IMR-90 (cell line): ENCODE results near the gene AXIN2. TPM values are rescaled to one million over a fixed set of nuclear protein-coding genes. Genes with fewer than 3 reads are reported as not detected.

Experiments
- ATAC-seq: fragments of 200-7000 bp; cut with Tn5 transposase; 2 replicates; pipeline ENCODE4 v1.9.1; 2020; ENCODE audit warnings: low read depth, mild to moderate bottlenecking, moderate library complexity
- BruUV-seq: library from RNA; stranded (reverse); fragments of 400-500 nt; replicated peaks from 2 replicates; lab custom pipeline; 2021; lab: Mats Ljungman, UMichigan
- CTCF ChIA-PET: fragments of 300-600 bp; formaldehyde crosslinking; extraction: SDS; loops from one replicate; lab custom pipeline; 2021; ENCODE audit warnings: antibody characterized with exemption; lab: Yijun Ruan, JAX
- POLR2A ChIA-PET: fragments of 300-600 bp; sonication (Branson Sonifier 250); formaldehyde crosslinking; loops from one replicate; lab custom pipeline; 2022; ENCODE audit warnings: antibody characterized with exemption; ENCODE audit not compliant: unreplicated experiment; lab: Charles Lee
- DNase-seq: peaks from one replicate; pipeline ENCODE4 v3.0.0; 2013
- H2AFZ ChIP-seq: replicated peaks from 2 replicates; pipeline ENCODE3; 2013; ENCODE audit warnings: low read length, mild to moderate bottlenecking; ENCODE audit not compliant: poor library complexity
- H2AK5ac ChIP-seq: 2 replicates; pipeline ENCODE4 v1.6.1; 2013; ENCODE audit warnings: low read depth, low read length, inconsistent platforms
- H2AK9ac ChIP-seq: replicated peaks from 2 replicates; pipeline ENCODE3; 2013; ENCODE audit warnings: mild to moderate bottlenecking, low read depth, low read length, moderate library complexity; ENCODE audit not compliant: poor library complexity
- H2BK120ac ChIP-seq: 2 replicates; pipeline ENCODE4 v1.6.1; 2013; ENCODE audit warnings: low read depth, low read length, inconsistent platforms
- H2BK15ac ChIP-seq: 3 replicates; pipeline ENCODE4 v1.6.1; 2013; ENCODE audit warnings: low read depth, low read length, inconsistent platforms
- H2BK20ac ChIP-seq: 2 replicates; pipeline ENCODE4 v1.6.1; 2013; ENCODE audit warnings: low read depth, mild to moderate bottlenecking, inconsistent platforms, low read length, moderate library complexity
- H2BK5ac ChIP-seq: 2 replicates; pipeline ENCODE4 v1.6.1; 2013; ENCODE audit warnings: mild to moderate bottlenecking, low read depth, low read length, inconsistent platforms; ENCODE audit not compliant: poor library complexity, severe bottlenecking
- H3K14ac ChIP-seq: replicated peaks from 2 replicates; pipeline ENCODE4 v1.6.1; 2013; ENCODE audit warnings: low read depth, low read length, inconsistent platforms
- H3K18ac ChIP-seq: 2 replicates; pipeline ENCODE4 v1.6.1; 2013; ENCODE audit warnings: low read depth, low read length, control low read depth
- H3K23ac ChIP-seq: 2 replicates; pipeline ENCODE4 v1.6.1; 2013; ENCODE audit warnings: low read depth, low read length, inconsistent platforms
- H3K27ac ChIP-seq: 2 replicates; pipeline ENCODE4 v1.5.1; 2013; ENCODE audit warnings: mild to moderate bottlenecking, control low read depth, low read length; ENCODE audit not compliant: insufficient read depth
- H3K27me3 ChIP-seq: 2 replicates; pipeline ENCODE4 v1.6.1; 2013; ENCODE audit warnings: low read length; ENCODE audit not compliant: control insufficient read depth, insufficient read depth
- H3K36me3 ChIP-seq: 2 replicates; pipeline ENCODE4 v1.6.1; 2013; ENCODE audit warnings: low read length, mixed read lengths; ENCODE audit not compliant: control insufficient read depth, insufficient read depth
- H3K4ac ChIP-seq: 2 replicates; pipeline ENCODE4 v1.6.1; 2013; ENCODE audit warnings: low read depth, low read length, inconsistent platforms
- H3K4me1 ChIP-seq: 2 replicates; pipeline ENCODE4 v1.6.1; 2013; ENCODE audit warnings: low read length, mixed read lengths; ENCODE audit not compliant: control insufficient read depth, insufficient read depth
- H3K4me2 ChIP-seq: 2 replicates; pipeline ENCODE4 v1.6.1; 2013; ENCODE audit warnings: low read depth, mild to moderate bottlenecking, control low read depth, low read length, moderate library complexity
- H3K4me3 ChIP-seq: 2 replicates; pipeline ENCODE4 v1.5.1; 2013; ENCODE audit warnings: low read depth, mild to moderate bottlenecking, control low read depth, low read length, moderate library complexity; ENCODE audit not compliant: insufficient read depth
- H3K56ac ChIP-seq: 2 replicates; pipeline ENCODE4 v1.6.1; 2013; ENCODE audit warnings: low read length, inconsistent platforms; ENCODE audit not compliant: insufficient read depth; ENCODE audit errors: extremely low read depth
- H3K79me1 ChIP-seq, 2 experiments: 2 replicates each; pipeline ENCODE4 v1.6.1; 2013; ENCODE audit warnings: low read length in 2 of 2, inconsistent platforms in 1 of 2, low read depth in 1 of 2
- H3K9ac ChIP-seq: 2 replicates; pipeline ENCODE4 v1.6.1; 2013; ENCODE audit warnings: low read depth, low read length, control low read depth
- H3K9me1 ChIP-seq: 2 replicates; pipeline ENCODE4 v1.6.1; 2013; ENCODE audit warnings: low read length, inconsistent platforms; ENCODE audit not compliant: insufficient read depth
- H3K9me3 ChIP-seq: 2 replicates; pipeline ENCODE4 v1.6.1; 2013; ENCODE audit warnings: low read length; ENCODE audit not compliant: control insufficient read depth, insufficient read depth
- H4K20me1 ChIP-seq: 2 replicates; pipeline ENCODE4 v1.6.1; 2013; ENCODE audit warnings: low read length, inconsistent platforms; ENCODE audit not compliant: insufficient read depth
- H4K5ac ChIP-seq: 2 replicates; pipeline ENCODE4 v1.6.1; 2013; ENCODE audit warnings: mild to moderate bottlenecking, low read depth, low read length, control low read depth
- H4K8ac ChIP-seq, 2 experiments: 2 replicates each; pipeline ENCODE4 v1.6.1; 2013; ENCODE audit warnings: low read depth in 2 of 2, low read length in 2 of 2, control low read depth in 1 of 2, inconsistent platforms in 1 of 2
- H4K91ac ChIP-seq: 2 replicates; pipeline ENCODE4 v1.6.1; 2013; ENCODE audit warnings: low read depth, low read length, inconsistent platforms; ENCODE audit not compliant: insufficient read depth
- BHLHE40 ChIP-seq: fragments of 150-350 bp; IDR thresholded peaks from 2 replicates; pipeline ENCODE4 v1.6.1; 2016; ENCODE audit warnings: mild to moderate bottlenecking, low read depth, low read length
- CEBPB ChIP-seq: IDR thresholded peaks from 2 replicates; pipeline ENCODE4 v1.6.1; 2012; ENCODE audit warnings: low read depth, low read length, improper control_type of control experiment
- CHD1 ChIP-seq: IDR thresholded peaks from 2 replicates; pipeline ENCODE4 v1.6.1; 2012; ENCODE audit warnings: low read depth, low read length, improper control_type of control experiment
- CTCF ChIP-seq: conservative IDR thresholded peaks from 2 replicates; pipeline ENCODE4 v1.5.1; 2012; ENCODE audit warnings: mild to moderate bottlenecking, low read depth, low read length, improper control_type of control experiment
- FOS ChIP-seq: fragments of 150-350 bp; IDR thresholded peaks from 2 replicates; pipeline ENCODE4 v1.6.1; 2016; ENCODE audit warnings: low read depth, low read length
- MAFK ChIP-seq: IDR thresholded peaks from 2 replicates; pipeline ENCODE4 v1.6.1; 2012; ENCODE audit warnings: low read depth, low read length, improper control_type of control experiment
- MAZ ChIP-seq: IDR thresholded peaks from 2 replicates; pipeline ENCODE4 v1.6.1; 2012; ENCODE audit warnings: low read depth, mild to moderate bottlenecking, low read length, improper control_type of control experiment, moderate library complexity, borderline replicate concordance
- POLR2A ChIP-seq: IDR thresholded peaks from 2 replicates; pipeline ENCODE4 v1.6.1; 2012; ENCODE audit warnings: mild to moderate bottlenecking, low read depth, low read length
- RAD21 ChIP-seq: IDR thresholded peaks from 2 replicates; pipeline ENCODE4 v1.6.1; 2012; ENCODE audit warnings: low read length, improper control_type of control experiment
- RCOR1 ChIP-seq: IDR thresholded peaks from 2 replicates; pipeline ENCODE4 v1.6.1; 2012; ENCODE audit warnings: mild to moderate bottlenecking, low read length, improper control_type of control experiment; ENCODE audit not compliant: insufficient replicate concordance
- RFX5 ChIP-seq: IDR thresholded peaks from 2 replicates; pipeline ENCODE4 v1.8.0; 2012; ENCODE audit warnings: low read depth, mild to moderate bottlenecking, low read length, moderate library complexity
- SMC3 ChIP-seq: fragments of 150-350 bp; IDR thresholded peaks from 2 replicates; pipeline ENCODE4 v1.6.1; 2016; ENCODE audit warnings: low read depth, mild to moderate bottlenecking, antibody characterized with exemption, low read length, moderate library complexity
- WGBS, 2 experiments: methylation state at CpG; one replicate each; pipeline versions ENCODE4 v1.1.5 to v1.1.7; 2013; ENCODE audit warnings: missing lambda C conversion rate in 2 of 2; ENCODE audit not compliant: insufficient read length in 1 of 2; ENCODE audit errors: extremely low coverage in 2 of 2; 5-methylcytosine and 5-hydroxymethylcytosine counted together
- dilution Hi-C: fragments of 300-500 bp; cut with HindIII; formaldehyde crosslinking; loops from one replicate; pipeline ENCODE4 v1.14.3; 2018; ENCODE audit warnings: low sequenced_read_pairs; ENCODE audit not compliant: unreplicated experiment
- in situ Hi-C: fragments of 300-500 bp; cut with MboI; formaldehyde crosslinking; loops from 3 replicates; pipeline ENCODE4 v1.14.3; 2019; ENCODE audit warnings: low sequenced_read_pairs, inconsistent platforms, mixed read lengths
- intact Hi-C: fragments of 100-400 bp; cut with micrococcal nuclease; formaldehyde crosslinking; loops from 2 replicates; pipeline ENCODE4 v1.10.0; 2022
- polyA plus RNA-seq, 3 experiments: library from polyadenylated mRNA; depleted of rRNA; stranded (reverse); fragments of >200 nt; gene quantifications; 2 replicates each; pipeline ENCODE4 v1.2.3, GENCODE V29; 2012; ENCODE audit warnings: low replicate concordance in 1 of 3
- total RNA-seq: library from RNA; depleted of rRNA; stranded (reverse); fragments of >200 nt; gene quantifications from 2 replicates; pipeline ENCODE4 v1.2.3, GENCODE V29; 2012

Gene AXIN2
- total and polyA plus RNA-seq, 2 of the 4 experiments (the other 2 are of a cell fraction): 0.91 to 1.8 TPM

- no peaks in the 10 kb centered on the region for H3K4me1 ChIP-seq
- 82% methylated on average over 4 of the region's 5 CpGs; no CpG with 5 or more reads in 1 of the 2 experiments for WGBS, 2 experiments
- in situ Hi-C loops: loop anchor here (25.0 kb wide), 1 partner anchor 589 kb away; no protein-coding TSS in a partner anchor
- no peak overlapping the region for H4K8ac ChIP-seq
- intact Hi-C loops: no loop called here
- H2BK5ac ChIP-seq: no peak overlapping the region
- no peak for ATAC-seq
- H3K27ac ChIP-seq: no peak overlapping the region
- H3K9ac ChIP-seq: no peak overlapping the region
- H2BK120ac ChIP-seq: no peak overlapping the region
- no peaks in the 10 kb centered on the region for H3K9me3 ChIP-seq
- no peaks in the 10 kb centered on the region for H4K20me1 ChIP-seq
- POLR2A ChIA-PET: no interaction called here
- no peak overlapping the region for H3K4ac ChIP-seq
- H2AFZ ChIP-seq: no peak overlapping the region
- CTCF ChIA-PET: no interaction called here
- H2AK9ac ChIP-seq: no peak overlapping the region
- no peak overlapping the region for H3K23ac ChIP-seq
- H3K79me1 ChIP-seq: no peaks in the 10 kb centered on the region
- dilution Hi-C loops: no loop called here
- no peak overlapping the region for H4K91ac ChIP-seq
- peaks cover 8% of the 10 kb centered on the region for H3K27me3 ChIP-seq
- no peak overlapping the region for H3K18ac ChIP-seq
- no peak overlapping the region for H3K56ac ChIP-seq
- DNase-seq: no peak
- no peak overlapping the region for H2AK5ac ChIP-seq
- BruUV-seq: no TSS peak
- TF ChIP-seq RCOR1: no peak
- no peak for TF ChIP-seq CHD1
- no peak for TF ChIP-seq RAD21
- no peak for TF ChIP-seq SMC3
- TF ChIP-seq BHLHE40: no peak
- TF ChIP-seq POLR2A: no peak
- TF ChIP-seq MAZ: no peak
- no peak for TF ChIP-seq MAFK
- no peak for TF ChIP-seq CEBPB
- no peak for TF ChIP-seq CTCF
- TF ChIP-seq RFX5: no peak
- no peak for TF ChIP-seq FOS
- H3K9me1 ChIP-seq: 0 out of 2 replicates have a peak, but pooled peaks cover 3% of the 10 kb centered on the region
- H2BK20ac ChIP-seq: no peak overlapping the region
- H3K4me3 ChIP-seq: no peak overlapping the region
- no peak overlapping the region for H3K4me2 ChIP-seq
- H3K14ac ChIP-seq: no peak overlapping the region
- no peak overlapping the region for H2BK15ac ChIP-seq
- no peaks in the 10 kb centered on the region for H3K36me3 ChIP-seq
- no peak overlapping the region for H4K5ac ChIP-seq
Measured at GRCh38 chr17:65573282-65573602, 11.8 kb upstream of the AXIN2 start.
